HEK293T (cell line): ENCODE measurements around the gene PREX1.

Source experiments
- ARNT ChIP-seq: fragments of 450-650 bp; IDR thresholded peaks from 2 replicates; pipeline ENCODE4 v1.6.1; 2017; ENCODE audit warnings: mild to moderate bottlenecking
- BHLHE40 ChIP-seq: fragments of 450-650 bp; IDR thresholded peaks from 2 replicates; pipeline ENCODE4 v1.6.1; 2016; ENCODE audit warnings: mild to moderate bottlenecking, moderate library complexity, borderline replicate concordance
- ELF4 ChIP-seq: fragments of 450-650 bp; IDR thresholded peaks from 2 replicates; pipeline ENCODE4 v1.6.1; 2017; ENCODE audit warnings: antibody characterized with exemption
- FOXA1 ChIP-seq: fragments of 450-650 bp; IDR thresholded peaks from 2 replicates; pipeline ENCODE4 v1.6.1; 2016; ENCODE audit warnings: mild to moderate bottlenecking
- L3MBTL2 ChIP-seq: fragments of 450-650 bp; conservative IDR thresholded peaks from 2 replicates; pipeline ENCODE4 v1.6.1; 2016; ENCODE audit warnings: mild to moderate bottlenecking
- NFRKB ChIP-seq: fragments of 450-650 bp; IDR thresholded peaks from 2 replicates; pipeline ENCODE4 v1.6.1; 2016; ENCODE audit warnings: mild to moderate bottlenecking, moderate library complexity
- PKNOX1 ChIP-seq: fragments of 450-650 bp; IDR thresholded peaks from 2 replicates; pipeline ENCODE4 v1.6.1; 2016

DNA sequence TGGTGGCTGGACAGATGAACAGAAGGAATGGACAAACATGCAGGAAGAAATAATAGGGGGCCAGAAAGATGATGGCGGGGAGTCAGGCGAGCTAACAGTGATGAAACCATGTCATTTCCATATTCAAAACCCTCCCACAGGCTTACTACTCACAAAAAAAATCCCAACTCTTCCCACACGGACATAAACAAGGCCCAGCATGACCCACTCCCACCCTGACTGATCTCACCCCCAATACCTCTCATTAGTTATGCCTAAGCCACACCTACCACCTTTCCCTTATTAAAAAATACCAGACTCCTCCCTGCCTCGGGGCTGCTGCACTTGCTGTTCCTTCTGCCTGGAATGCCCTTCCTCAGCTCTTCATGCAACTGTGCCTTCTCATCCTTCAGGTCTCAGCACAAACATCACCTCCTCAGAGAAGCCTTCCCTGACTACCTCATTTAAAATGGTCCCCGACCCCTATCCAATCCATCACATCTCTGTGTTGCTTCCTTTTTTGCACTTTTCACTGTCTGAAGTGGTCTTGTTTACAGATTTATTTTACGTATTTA lies 145.8 kb downstream of the PREX1 start:
- TF ChIP-seq FOXA1 (no peak), PKNOX1 (no peak), ARNT (no peak), ELF4 (no peak), BHLHE40 (no peak), NFRKB (no peak), L3MBTL2 (no peak)
